ENCODE data around the gene CELF1. TPM values are rescaled to one million over a fixed set of nuclear protein-coding genes. Genes with fewer than 3 reads are reported as not detected.

Gene CELF1
- total RNA-seq, 1 experiment from 2014 or later = 148 TPM

DNA sequence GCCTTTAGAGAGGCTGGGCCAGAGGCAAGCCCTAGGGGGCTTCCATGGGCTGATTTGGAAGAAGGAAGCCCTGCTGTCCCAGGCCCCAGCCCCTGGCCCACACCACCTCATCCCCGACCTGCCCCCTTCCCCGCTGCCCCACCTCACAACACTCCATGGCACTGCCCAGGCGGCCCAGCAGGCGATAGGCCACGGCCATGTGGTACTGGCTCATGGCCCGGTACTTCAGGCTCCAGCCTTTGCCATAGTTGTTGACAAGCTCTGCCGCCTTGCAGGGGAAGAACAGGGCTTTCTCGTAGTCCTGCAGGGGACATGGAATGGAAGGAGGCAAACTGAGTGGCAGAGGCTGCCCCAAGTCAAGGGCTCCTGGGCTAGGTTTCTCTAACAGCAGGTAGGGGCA, 110.4 kb downstream of the CELF1 start:
- no peak overlapping the region for H3K4me3 ChIP-seq (ENCODE audit: low read length)
- H3K36me3 ChIP-seq (ENCODE audit: insufficient read depth, low read length) = no peaks in the 10 kb centered on the region
- no peaks in the 10 kb centered on the region for H3K9me3 ChIP-seq (ENCODE audit: low read length)
- DNase-seq = no peak
- H3K9me2 ChIP-seq (replicated peaks; ENCODE audit: insufficient read depth, low read length) = no peaks in the 10 kb centered on the region
- no peak overlapping the region for H2AFZ ChIP-seq (ENCODE audit: low read length)
- H4K20me1 ChIP-seq (ENCODE audit: insufficient read depth, low read depth, low read length) = no peaks in the 10 kb centered on the region
- no peak overlapping the region for H3K27ac ChIP-seq (ENCODE audit: low read length)
- no peak overlapping the region for H3K4me2 ChIP-seq (ENCODE audit: low read depth, low read length, poor library complexity, severe bottlenecking)
- H3K27me3 ChIP-seq (ENCODE audit: low read length) = no peaks in the 10 kb centered on the region
- H3K9ac ChIP-seq (ENCODE audit: low read length) = no peak overlapping the region
- no peaks in the 10 kb centered on the region for H3K79me2 ChIP-seq (ENCODE audit: low read length)
- no peaks in the 10 kb centered on the region for H3K4me1 ChIP-seq (ENCODE audit: low read length)

DNA sequence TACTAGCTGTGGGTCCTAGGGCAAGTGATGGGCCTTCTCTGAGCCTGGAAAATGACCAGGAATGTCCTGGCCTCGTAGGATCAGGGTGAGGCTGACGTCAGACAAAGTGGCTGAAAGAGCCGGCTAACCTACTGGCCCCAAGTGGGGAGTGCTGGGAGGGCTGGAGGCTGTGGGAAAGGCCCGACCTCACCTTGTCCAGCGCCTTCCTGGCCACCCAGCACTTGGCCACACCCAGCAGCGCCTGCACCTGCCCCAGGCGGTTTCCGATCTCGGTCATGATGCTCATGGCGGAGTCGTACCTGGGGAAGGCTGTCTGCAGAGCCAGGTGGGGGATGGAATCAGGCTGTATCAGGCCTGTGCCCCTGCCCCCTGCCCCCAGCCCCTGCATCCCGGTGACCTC, 111.5 kb downstream of the CELF1 start:
- Histone ChIP-seq H3K4me1 (ENCODE audit: low read length) (no peaks in the 10 kb centered on the region), H3K4me2 (ENCODE audit: low read depth, low read length, poor library complexity, severe bottlenecking) (no peak overlapping the region), H3K27me3 (ENCODE audit: low read length) (no peaks in the 10 kb centered on the region), H2AFZ (ENCODE audit: low read length) (no peak overlapping the region), H3K27ac (ENCODE audit: low read length) (no peak overlapping the region), H3K4me3 (ENCODE audit: low read length) (no peak overlapping the region), H3K36me3 (ENCODE audit: insufficient read depth, low read length) (no peaks in the 10 kb centered on the region), H3K9ac (ENCODE audit: low read length) (no peak overlapping the region), H3K9me3 (ENCODE audit: low read length) (no peaks in the 10 kb centered on the region), H3K79me2 (ENCODE audit: low read length) (no peaks in the 10 kb centered on the region), H4K20me1 (ENCODE audit: insufficient read depth, low read depth, low read length) (no peaks in the 10 kb centered on the region), H3K9me2 (replicated peaks; ENCODE audit: insufficient read depth, low read length) (no peaks in the 10 kb centered on the region)
- DNase-seq = no peak

DNA sequence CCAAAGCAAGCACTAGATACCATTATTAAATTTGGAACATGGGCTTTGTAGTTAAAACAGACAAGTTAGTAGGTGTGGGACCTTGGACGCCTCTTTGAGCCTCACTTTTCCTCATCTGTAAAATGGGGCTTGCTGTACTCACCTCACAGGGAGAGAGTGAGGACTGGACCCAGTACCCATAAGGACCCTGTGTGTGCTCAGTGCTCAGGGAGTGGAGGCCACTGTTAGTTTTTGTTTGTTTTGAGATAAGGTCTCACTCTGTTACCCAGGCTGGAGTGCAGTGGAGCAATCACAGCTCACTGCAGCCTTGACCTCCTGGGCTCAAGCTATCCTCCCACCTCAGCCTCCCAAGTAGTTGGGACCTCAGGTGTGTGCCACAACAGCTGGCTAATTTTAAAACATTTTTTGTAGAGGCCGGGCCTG, 112.9 kb downstream of the CELF1 start:
- no peaks in the 10 kb centered on the region for H3K27me3 ChIP-seq (ENCODE audit: low read length)
- H3K4me1 ChIP-seq (ENCODE audit: low read length) = no peaks in the 10 kb centered on the region
- H3K9me3 ChIP-seq (ENCODE audit: low read length) = no peaks in the 10 kb centered on the region
- H3K27ac ChIP-seq (ENCODE audit: low read length) = no peak overlapping the region
- DNase-seq = no peak
- H3K9me2 ChIP-seq (replicated peaks; ENCODE audit: insufficient read depth, low read length) = no peaks in the 10 kb centered on the region
- no peak overlapping the region for H2AFZ ChIP-seq (ENCODE audit: low read length)
- no peaks in the 10 kb centered on the region for H3K36me3 ChIP-seq (ENCODE audit: insufficient read depth, low read length)
- H4K20me1 ChIP-seq (ENCODE audit: insufficient read depth, low read depth, low read length) = no peaks in the 10 kb centered on the region
- H3K79me2 ChIP-seq (ENCODE audit: low read length) = no peaks in the 10 kb centered on the region
- no peak overlapping the region for H3K4me3 ChIP-seq (ENCODE audit: low read length)
- H3K9ac ChIP-seq (ENCODE audit: low read length) = no peak overlapping the region
- H3K4me2 ChIP-seq (ENCODE audit: low read depth, low read length, poor library complexity, severe bottlenecking) = no peak overlapping the region

DNA sequence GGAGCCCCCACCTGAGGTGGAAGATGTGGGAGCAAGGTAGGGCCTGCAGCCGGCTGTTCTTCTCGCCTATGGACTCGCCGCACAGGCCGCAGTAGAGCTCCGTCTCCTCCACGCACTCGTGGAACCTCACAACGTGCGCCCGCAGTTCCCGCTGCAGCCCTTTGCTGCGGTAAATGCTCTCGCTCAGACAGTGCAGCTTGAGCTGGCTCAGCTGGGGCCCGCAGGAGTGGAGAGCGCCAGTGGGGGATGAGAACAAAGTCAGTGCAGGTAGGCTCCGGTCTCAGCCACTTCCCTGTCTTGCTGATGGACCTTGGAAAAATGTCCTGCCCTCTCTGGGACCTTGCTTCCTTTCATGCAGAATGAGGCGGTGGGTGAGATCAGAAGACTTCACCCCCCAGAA, 114.2 kb downstream of the CELF1 start:
- no peaks in the 10 kb centered on the region for H3K36me3 ChIP-seq (ENCODE audit: insufficient read depth, low read length)
- H2AFZ ChIP-seq (ENCODE audit: low read length) = no peak overlapping the region
- H3K9me3 ChIP-seq (ENCODE audit: low read length) = no peaks in the 10 kb centered on the region
- no peaks in the 10 kb centered on the region for H4K20me1 ChIP-seq (ENCODE audit: insufficient read depth, low read depth, low read length)
- no peak overlapping the region for H3K27ac ChIP-seq (ENCODE audit: low read length)
- no peak for DNase-seq
- no peak overlapping the region for H3K9ac ChIP-seq (ENCODE audit: low read length)
- H3K27me3 ChIP-seq (ENCODE audit: low read length) = no peaks in the 10 kb centered on the region
- no peaks in the 10 kb centered on the region for H3K4me1 ChIP-seq (ENCODE audit: low read length)
- H3K4me2 ChIP-seq (ENCODE audit: low read depth, low read length, poor library complexity, severe bottlenecking) = no peak overlapping the region
- H3K4me3 ChIP-seq (ENCODE audit: low read length) = no peak overlapping the region
- no peaks in the 10 kb centered on the region for H3K9me2 ChIP-seq (replicated peaks; ENCODE audit: insufficient read depth, low read length)
- no peaks in the 10 kb centered on the region for H3K79me2 ChIP-seq (ENCODE audit: low read length)

DNA sequence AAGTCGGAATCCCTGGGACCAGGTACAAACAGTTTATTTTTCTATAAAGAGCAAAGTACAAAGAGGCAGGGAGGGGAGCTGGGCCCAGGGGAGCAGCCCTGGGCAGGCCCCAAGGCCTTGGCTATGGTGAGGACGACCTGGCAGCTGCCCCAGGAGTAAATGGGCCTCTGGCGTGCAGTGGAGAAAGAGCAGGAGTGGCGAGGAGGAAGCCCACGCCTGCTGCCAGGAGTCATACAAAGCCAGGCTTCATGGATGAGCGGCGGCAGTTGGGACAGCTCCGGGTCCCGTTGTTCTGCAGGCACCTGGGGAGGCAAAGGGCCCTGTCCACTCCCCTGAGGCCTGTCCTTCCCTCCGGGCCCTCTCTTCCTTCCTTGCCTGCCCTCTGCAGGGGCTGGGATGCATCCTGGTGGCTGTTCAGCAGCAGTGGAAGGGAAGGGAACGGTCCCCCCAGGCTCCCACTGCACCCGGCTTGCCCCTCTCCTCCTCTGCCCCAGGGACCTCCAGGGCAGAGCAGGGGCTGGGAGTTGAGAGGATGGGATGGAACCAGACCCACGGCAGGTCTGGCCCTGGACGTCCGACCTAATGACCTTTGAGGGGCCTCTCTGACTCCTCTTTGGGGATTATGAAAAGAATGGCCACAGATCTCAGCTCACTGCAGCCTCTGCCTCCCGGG, 115.0 kb downstream of the CELF1 start:
- no peaks in the 10 kb centered on the region for H3K27me3 ChIP-seq (ENCODE audit: low read length)
- DNase-seq = no peak
- no peaks in the 10 kb centered on the region for H3K9me2 ChIP-seq (replicated peaks; ENCODE audit: insufficient read depth, low read length)
- H3K27ac ChIP-seq (ENCODE audit: low read length) = no peak overlapping the region
- H2AFZ ChIP-seq (ENCODE audit: low read length) = no peak overlapping the region
- no peak overlapping the region for H3K9ac ChIP-seq (ENCODE audit: low read length)
- H3K36me3 ChIP-seq (ENCODE audit: insufficient read depth, low read length) = no peaks in the 10 kb centered on the region
- H4K20me1 ChIP-seq (ENCODE audit: insufficient read depth, low read depth, low read length) = no peaks in the 10 kb centered on the region
- no peaks in the 10 kb centered on the region for H3K79me2 ChIP-seq (ENCODE audit: low read length)
- no peaks in the 10 kb centered on the region for H3K4me1 ChIP-seq (ENCODE audit: low read length)
- no peaks in the 10 kb centered on the region for H3K9me3 ChIP-seq (ENCODE audit: low read length)
- no peak overlapping the region for H3K4me2 ChIP-seq (ENCODE audit: low read depth, low read length, poor library complexity, severe bottlenecking)
- H3K4me3 ChIP-seq (ENCODE audit: low read length) = no peak overlapping the region

GRCh38 chr11:47437218-47437745, 115.7 kb downstream of the CELF1 start:
- no peak overlapping the region for H3K4me3 ChIP-seq (ENCODE audit: low read length)
- H3K79me2 ChIP-seq (ENCODE audit: low read length) = no peaks in the 10 kb centered on the region
- H3K27ac ChIP-seq (ENCODE audit: low read length) = no peak overlapping the region
- no peak overlapping the region for H2AFZ ChIP-seq (ENCODE audit: low read length)
- H3K27me3 ChIP-seq (ENCODE audit: low read length) = no peaks in the 10 kb centered on the region
- no peak overlapping the region for H3K9ac ChIP-seq (ENCODE audit: low read length)
- no peaks in the 10 kb centered on the region for H3K9me2 ChIP-seq (replicated peaks; ENCODE audit: insufficient read depth, low read length)
- no peaks in the 10 kb centered on the region for H3K9me3 ChIP-seq (ENCODE audit: low read length)
- H3K4me2 ChIP-seq (ENCODE audit: low read depth, low read length, poor library complexity, severe bottlenecking) = no peak overlapping the region
- no peak for DNase-seq
- no peaks in the 10 kb centered on the region for H4K20me1 ChIP-seq (ENCODE audit: insufficient read depth, low read depth, low read length)
- H3K4me1 ChIP-seq (ENCODE audit: low read length) = no peaks in the 10 kb centered on the region
- no peaks in the 10 kb centered on the region for H3K36me3 ChIP-seq (ENCODE audit: insufficient read depth, low read length)

DNA sequence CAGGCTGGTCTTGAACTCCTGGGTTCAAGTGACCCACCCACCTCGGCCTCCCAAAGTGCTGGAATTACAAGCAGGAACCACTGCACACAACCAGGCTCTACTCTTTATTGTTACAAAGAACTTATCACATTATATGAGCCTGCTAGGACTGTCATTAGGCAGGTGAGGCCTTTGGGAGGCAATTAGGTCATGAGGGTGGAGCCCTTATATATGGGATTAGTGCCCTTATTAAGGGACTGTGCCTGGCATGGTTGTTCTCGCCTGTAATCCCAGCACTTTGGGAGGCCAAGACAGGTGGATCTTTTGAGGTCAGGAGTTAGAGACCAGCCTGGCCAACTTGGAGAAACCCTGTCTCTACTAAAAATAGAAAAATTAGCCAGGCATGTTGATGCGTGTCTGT, 116.2 kb downstream of the CELF1 start:
- Histone ChIP-seq H3K9me3 (ENCODE audit: low read length) (no peaks in the 10 kb centered on the region), H3K4me1 (ENCODE audit: low read length) (no peaks in the 10 kb centered on the region), H2AFZ (ENCODE audit: low read length) (no peak overlapping the region), H3K27me3 (ENCODE audit: low read length) (no peaks in the 10 kb centered on the region), H3K9me2 (replicated peaks; ENCODE audit: insufficient read depth, low read length) (no peaks in the 10 kb centered on the region), H3K79me2 (ENCODE audit: low read length) (no peaks in the 10 kb centered on the region), H3K9ac (ENCODE audit: low read length) (no peak overlapping the region), H4K20me1 (ENCODE audit: insufficient read depth, low read depth, low read length) (no peaks in the 10 kb centered on the region), H3K27ac (ENCODE audit: low read length) (no peak overlapping the region), H3K4me2 (ENCODE audit: low read depth, low read length, poor library complexity, severe bottlenecking) (no peak overlapping the region), H3K4me3 (ENCODE audit: low read length) (no peak overlapping the region), H3K36me3 (ENCODE audit: insufficient read depth, low read length) (no peaks in the 10 kb centered on the region)
- no peak for DNase-seq

GRCh38 chr11:47435687-47436086, 117.2 kb downstream of the CELF1 start:
- no peaks in the 10 kb centered on the region for H3K27me3 ChIP-seq (ENCODE audit: low read length)
- no peaks in the 10 kb centered on the region for H3K36me3 ChIP-seq (ENCODE audit: insufficient read depth, low read length)
- no peak overlapping the region for H3K4me3 ChIP-seq (ENCODE audit: low read length)
- no peak for DNase-seq
- no peak overlapping the region for H3K27ac ChIP-seq (ENCODE audit: low read length)
- H3K9me3 ChIP-seq (ENCODE audit: low read length) = no peaks in the 10 kb centered on the region
- H3K9ac ChIP-seq (ENCODE audit: low read length) = no peak overlapping the region
- H3K4me2 ChIP-seq (ENCODE audit: low read depth, low read length, poor library complexity, severe bottlenecking) = no peak overlapping the region
- no peaks in the 10 kb centered on the region for H3K4me1 ChIP-seq (ENCODE audit: low read length)
- H2AFZ ChIP-seq (ENCODE audit: low read length) = no peak overlapping the region
- no peaks in the 10 kb centered on the region for H3K9me2 ChIP-seq (replicated peaks; ENCODE audit: insufficient read depth, low read length)
- no peaks in the 10 kb centered on the region for H3K79me2 ChIP-seq (ENCODE audit: low read length)
- no peaks in the 10 kb centered on the region for H4K20me1 ChIP-seq (ENCODE audit: insufficient read depth, low read depth, low read length)

Data from Karpas-422 (cell line).